OCI-LY1 (cell line): ENCODE data around the gene HNMT.

Experiments
- H2AFZ ChIP-seq: fragments of 200-600 bp; sonication (generic), shearing (Covaris generic); 2 replicates; pipeline ENCODE4 v1.6.0; 2014; ENCODE audit warnings: antibody characterized with exemption, mild to moderate bottlenecking, low read length
- H3F3A ChIP-seq: fragments of 200-600 bp; sonication (generic), shearing (Covaris generic); 2 replicates; pipeline ENCODE4 v1.6.0; 2014; ENCODE audit warnings: mild to moderate bottlenecking, antibody characterized with exemption, low read length, moderate library complexity; ENCODE audit not compliant: insufficient read depth
- H3K27ac ChIP-seq: fragments of 200-600 bp; sonication (generic); 2 replicates; pipeline ENCODE4 v1.5.1; 2014; ENCODE audit warnings: low read length, mixed run types, mild to moderate bottlenecking, low read depth; ENCODE audit not compliant: poor library complexity, severe bottlenecking
- H3K27me3 ChIP-seq: fragments of 200-600 bp; sonication (generic); 2 replicates; pipeline ENCODE4 v1.6.0; 2014; ENCODE audit warnings: antibody characterized with exemption, mild to moderate bottlenecking, low read length, moderate library complexity; ENCODE audit not compliant: insufficient read depth
- H3K36me3 ChIP-seq: fragments of 200-600 bp; sonication (generic); 2 replicates; pipeline ENCODE4 v1.6.1; 2014; ENCODE audit warnings: mild to moderate bottlenecking, antibody characterized with exemption, low read length, moderate library complexity, mixed read lengths; ENCODE audit not compliant: insufficient read depth
- H3K4me1 ChIP-seq: fragments of 200-600 bp; sonication (generic); 2 replicates; pipeline ENCODE4 v1.5.1; 2014; ENCODE audit warnings: mild to moderate bottlenecking, low read length, moderate library complexity; ENCODE audit not compliant: insufficient read depth, severe bottlenecking
- H3K4me2 ChIP-seq: fragments of 200-600 bp; sonication (generic), shearing (Covaris generic); 2 replicates; pipeline ENCODE4 v1.6.1; 2014; ENCODE audit warnings: low read length
- H3K4me3 ChIP-seq: fragments of 200-600 bp; sonication (generic); 2 replicates; pipeline ENCODE4 v1.5.1; 2014; ENCODE audit warnings: low read length, low read depth, mild to moderate bottlenecking, mixed read lengths; ENCODE audit not compliant: poor library complexity, severe bottlenecking
- H3K79me2 ChIP-seq: fragments of 200-600 bp; shearing (Covaris generic); 2 replicates; pipeline ENCODE4 v1.6.1; 2016; ENCODE audit warnings: mixed run types, low read length, mixed read lengths; ENCODE audit not compliant: insufficient read depth
- H3K9ac ChIP-seq: fragments of 200-600 bp; sonication (generic), shearing (Covaris generic); 2 replicates; pipeline ENCODE4 v1.6.1; 2014; ENCODE audit warnings: mild to moderate bottlenecking, low read length, mixed read lengths
- H3K9me2 ChIP-seq: fragments of 200-600 bp; sonication (generic), shearing (Covaris generic); 2 replicates; pipeline ENCODE4 v1.6.1; 2014; ENCODE audit warnings: low read depth, mild to moderate bottlenecking, low read length, mixed read lengths
- H3K9me3 ChIP-seq: fragments of 200-600 bp; shearing (Covaris generic); 2 replicates; pipeline ENCODE4 v1.6.1; 2014; ENCODE audit warnings: low read length, mixed read lengths
- H4K20me1 ChIP-seq: fragments of 200-600 bp; sonication (generic), shearing (Covaris generic); 2 replicates; pipeline ENCODE4 v1.6.0; 2016; ENCODE audit warnings: mild to moderate bottlenecking, low read length; ENCODE audit not compliant: insufficient read depth
- CTCF ChIP-seq: fragments of 200-600 bp; sonication (generic), shearing (Covaris generic); IDR thresholded peaks from 2 replicates; pipeline ENCODE4 v1.5.1; 2017; ENCODE audit warnings: mild to moderate bottlenecking, antibody characterized with exemption, low read length, moderate library complexity, mixed read lengths
- EZH2 ChIP-seq: fragments of 200-600 bp; sonication (generic), shearing (Covaris generic); IDR thresholded peaks from 2 replicates; pipeline ENCODE4 v1.8.0; 2017; ENCODE audit warnings: borderline replicate concordance, mixed run types, mild to moderate bottlenecking, antibody characterized with exemption, low read length, moderate library complexity, mixed read lengths

The HNMT gene

DNA sequence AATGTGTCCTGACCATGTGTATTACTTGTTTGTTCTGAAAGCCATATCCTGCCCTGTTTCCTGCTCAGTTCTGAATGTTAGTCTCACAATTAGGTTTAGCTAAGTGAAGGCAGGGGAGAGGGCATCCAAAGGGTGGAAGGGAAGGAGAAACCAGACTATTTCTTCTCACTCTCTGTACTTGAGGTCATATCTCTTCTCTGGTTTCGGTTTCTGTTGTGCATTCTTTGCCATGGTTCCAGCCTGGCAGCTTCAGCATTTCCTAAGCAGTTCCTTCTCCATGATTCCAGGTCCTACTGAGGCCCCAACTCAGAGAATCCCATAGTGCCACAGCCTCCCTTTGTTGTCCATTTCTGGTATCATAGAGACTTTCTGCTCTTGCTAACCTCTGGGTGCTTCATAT, 40.3 kb upstream of the HNMT start:
- Histone ChIP-seq H2AFZ (no peak overlapping the region), H3F3A (no peaks in the 10 kb centered on the region), H4K20me1 (no peaks in the 10 kb centered on the region), H3K36me3 (no peaks in the 10 kb centered on the region), H3K4me1 (no peaks in the 10 kb centered on the region), H3K79me2 (no peaks in the 10 kb centered on the region), H3K4me3 (no peak overlapping the region), H3K27me3 (no peaks in the 10 kb centered on the region), H3K9ac (no peak overlapping the region), H3K27ac (no peak overlapping the region), H3K4me2 (no peak overlapping the region), H3K9me2 (no peaks in the 10 kb centered on the region), H3K9me3 (no peaks in the 10 kb centered on the region)
- TF ChIP-seq EZH2 (no peak), CTCF (no peak)

- TF ChIP-seq CTCF (no peak), EZH2 (no peak)
- Histone ChIP-seq H3K9me2 (no peaks in the 10 kb centered on the region), H3K36me3 (no peaks in the 10 kb centered on the region), H3K27me3 (no peaks in the 10 kb centered on the region), H4K20me1 (no peaks in the 10 kb centered on the region), H3K4me3 (no peak overlapping the region), H3K4me2 (no peak overlapping the region), H3K4me1 (no peaks in the 10 kb centered on the region), H2AFZ (no peak overlapping the region), H3K9ac (no peak overlapping the region), H3K9me3 (no peaks in the 10 kb centered on the region), H3F3A (no peaks in the 10 kb centered on the region), H3K79me2 (no peaks in the 10 kb centered on the region), H3K27ac (no peak overlapping the region)
These were observed 38.7 kb upstream of the HNMT start for GRCh38 chr2:137925599-137925998.

- H3K27me3 ChIP-seq: no peaks in the 10 kb centered on the region
These were observed 36.4 kb upstream of the HNMT start for GRCh38 chr2:137927846-137928245.

More at GRCh38 chr2:137927846-137928245, 36.4 kb upstream of the HNMT start:
- Histone ChIP-seq H3K9me3 (no peaks in the 10 kb centered on the region), H4K20me1 (no peaks in the 10 kb centered on the region), H3F3A (no peaks in the 10 kb centered on the region), H3K79me2 (no peaks in the 10 kb centered on the region), H3K4me3 (no peak overlapping the region), H3K36me3 (no peaks in the 10 kb centered on the region), H3K9me2 (no peaks in the 10 kb centered on the region), H3K9ac (no peak overlapping the region), H3K27ac (no peak overlapping the region), H2AFZ (no peak overlapping the region), H3K4me1 (no peaks in the 10 kb centered on the region), H3K4me2 (no peak overlapping the region)
- no peak for TF ChIP-seq EZH2
- TF ChIP-seq CTCF: no peak
